Measurements from ENCODE around the gene MRPL40. TPM values are rescaled to one million over a fixed set of nuclear protein-coding genes. Genes with fewer than 3 reads are reported as not detected.

Gene MRPL40
- 10 to 100 TPM; 19.6 to 33.9 (median 23.4) TPM for total RNA-seq

DNA sequence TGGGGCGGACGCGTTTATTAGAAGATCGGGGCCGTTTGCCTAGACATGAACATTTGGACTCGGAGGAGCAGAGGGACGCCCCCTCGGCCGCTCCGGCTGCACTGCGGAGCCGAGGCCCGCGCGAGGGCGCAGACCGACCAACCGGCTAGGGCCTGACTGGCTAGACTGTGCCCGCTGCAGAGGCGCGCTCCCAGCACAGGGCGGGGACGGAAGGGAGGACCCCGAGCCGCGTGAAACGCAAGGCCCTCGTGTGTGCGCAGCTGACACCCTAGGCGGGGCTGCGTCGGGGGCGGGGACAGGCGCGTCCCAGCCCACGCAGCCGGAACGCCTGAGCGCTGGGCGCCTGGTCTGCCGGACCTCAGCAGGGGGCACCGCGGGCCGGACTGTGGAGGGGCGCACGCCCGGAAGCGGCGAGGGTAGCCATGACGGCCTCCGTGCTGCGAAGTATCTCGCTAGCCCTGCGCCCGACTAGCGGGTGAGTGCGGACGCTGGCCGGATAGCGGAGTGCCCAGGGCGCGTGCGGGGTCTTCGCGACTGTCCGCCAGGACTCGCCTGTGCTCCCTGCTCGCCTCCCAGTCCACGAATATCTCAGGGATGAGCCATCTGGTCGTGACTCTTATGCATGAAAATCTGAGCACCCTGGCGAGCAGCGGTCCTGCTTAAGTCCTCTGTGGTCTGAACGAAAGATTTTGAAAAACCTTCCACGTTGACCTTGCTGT lies at the start of gene MRPL40:
Gene MRPL40, plus strand, starts transcription at position 413 of the 719 bp plus-strand sequence. Its CDS starts 10 bp downstream, at position 423.
- DNase-seq (ENCODE audit: low spot score in 2 of 2) = peak; percentile 91 to 98
- 0% methylated on average over 11 to 72 of the region's 74 CpGs for WGBS, 2 donors
- H3K4me3 ChIP-seq (ENCODE audit: low read depth, poor library complexity, severe bottlenecking) = peak within 1 kb of the TSS; percentile 92
- intact Hi-C loops (cut with DNase I; ENCODE audit: low total_unique reads) = no loop called here
- TF ChIP-seq POLR2A (IDR thresholded peaks at IDR 0.05) = no peak
- TF ChIP-seq, protein P1, sequence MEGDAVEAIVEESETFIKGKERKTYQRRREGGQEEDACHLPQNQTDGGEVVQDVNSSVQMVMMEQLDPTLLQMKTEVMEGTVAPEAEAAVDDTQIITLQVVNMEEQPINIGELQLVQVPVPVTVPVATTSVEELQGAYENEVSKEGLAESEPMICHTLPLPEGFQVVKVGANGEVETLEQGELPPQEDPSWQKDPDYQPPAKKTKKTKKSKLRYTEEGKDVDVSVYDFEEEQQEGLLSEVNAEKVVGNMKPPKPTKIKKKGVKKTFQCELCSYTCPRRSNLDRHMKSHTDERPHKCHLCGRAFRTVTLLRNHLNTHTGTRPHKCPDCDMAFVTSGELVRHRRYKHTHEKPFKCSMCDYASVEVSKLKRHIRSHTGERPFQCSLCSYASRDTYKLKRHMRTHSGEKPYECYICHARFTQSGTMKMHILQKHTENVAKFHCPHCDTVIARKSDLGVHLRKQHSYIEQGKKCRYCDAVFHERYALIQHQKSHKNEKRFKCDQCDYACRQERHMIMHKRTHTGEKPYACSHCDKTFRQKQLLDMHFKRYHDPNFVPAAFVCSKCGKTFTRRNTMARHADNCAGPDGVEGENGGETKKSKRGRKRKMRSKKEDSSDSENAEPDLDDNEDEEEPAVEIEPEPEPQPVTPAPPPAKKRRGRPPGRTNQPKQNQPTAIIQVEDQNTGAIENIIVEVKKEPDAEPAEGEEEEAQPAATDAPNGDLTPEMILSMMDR (IDR thresholded peaks at IDR 0.05) = peak in 1 of 3 donors; percentile 32

DNA sequence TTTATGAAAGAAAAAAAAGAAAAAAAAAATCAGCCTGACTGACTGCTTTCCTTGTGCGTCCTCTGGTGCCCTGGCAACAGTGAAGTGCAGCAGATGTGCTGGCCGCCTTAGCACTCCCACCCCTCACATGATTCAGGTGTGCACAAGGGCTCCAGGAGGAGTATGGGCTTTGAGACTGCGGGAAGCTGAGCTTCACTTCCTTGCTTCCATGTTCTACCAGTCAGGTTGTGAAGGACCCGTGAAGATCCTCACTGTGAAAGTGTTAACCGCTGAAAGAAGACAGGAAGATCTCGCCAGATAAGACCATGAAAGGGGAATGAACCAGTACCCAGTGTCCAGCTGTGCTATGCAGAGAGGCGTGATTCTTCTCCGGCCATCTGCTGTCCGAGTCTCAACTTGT lies 49.1 kb upstream of the MRPL40 start:
- intact Hi-C loops (cut with DNase I; ENCODE audit: low total_unique reads) = no loop called here
- DNase-seq (ENCODE audit: low spot score in 2 of 2) = peak in 1 of 2 donors; percentile 45
- 84 to 91% methylated on average over 9 of the region's 9 CpGs for WGBS, 2 donors
- TF ChIP-seq POLR2A (IDR thresholded peaks at IDR 0.05) = no peak
- TF ChIP-seq, protein P1 (IDR thresholded peaks at IDR 0.05) = no peak
- no peak overlapping the region for H3K4me3 ChIP-seq (ENCODE audit: low read depth, poor library complexity, severe bottlenecking)

DNA sequence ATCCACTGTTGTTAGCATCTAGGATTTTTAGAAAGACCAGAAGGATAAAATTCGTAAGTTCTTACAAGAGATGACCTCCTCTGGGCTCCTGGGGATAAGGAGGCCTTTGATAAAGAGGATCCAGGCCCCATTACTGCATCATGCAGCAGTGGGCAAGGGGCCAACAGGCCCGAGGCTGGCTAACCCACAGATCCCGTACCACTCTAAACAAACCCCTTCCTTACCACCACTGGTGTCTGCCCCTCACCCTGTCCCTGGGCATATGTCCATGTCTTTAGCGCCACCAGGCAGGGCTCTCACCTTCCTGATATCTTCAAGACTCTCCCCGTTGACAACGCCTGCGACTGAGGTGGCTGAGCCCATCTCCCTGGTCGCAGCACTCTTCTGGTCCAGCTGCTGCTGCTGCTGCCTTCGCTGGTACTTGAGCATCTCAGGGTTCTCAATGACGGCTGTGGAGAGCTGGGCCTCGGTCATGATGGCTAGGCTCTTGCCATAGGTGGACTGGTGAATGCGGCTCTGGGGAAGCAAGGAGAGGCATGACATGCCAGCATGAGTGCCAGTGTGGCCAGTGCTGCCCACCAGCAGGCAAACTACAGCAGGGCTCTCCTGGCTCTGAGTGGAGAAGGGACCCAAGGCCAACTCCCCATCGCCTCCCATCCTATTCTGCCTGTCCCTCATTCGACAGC lies 47.0 kb upstream of the MRPL40 start:
- intact Hi-C loops (cut with DNase I; ENCODE audit: low total_unique reads) = no loop called here
- TF ChIP-seq POLR2A (IDR thresholded peaks at IDR 0.05) = no peak
- TF ChIP-seq, protein P1 (IDR thresholded peaks at IDR 0.05) = no peak
- WGBS, 2 donors = 91% methylated on average over 14 of the region's 14 CpGs
- no peak overlapping the region for H3K4me3 ChIP-seq (ENCODE audit: low read depth, poor library complexity, severe bottlenecking)
- DNase-seq (ENCODE audit: low spot score in 2 of 2) = peak in 1 of 2 donors; percentile 70

DNA sequence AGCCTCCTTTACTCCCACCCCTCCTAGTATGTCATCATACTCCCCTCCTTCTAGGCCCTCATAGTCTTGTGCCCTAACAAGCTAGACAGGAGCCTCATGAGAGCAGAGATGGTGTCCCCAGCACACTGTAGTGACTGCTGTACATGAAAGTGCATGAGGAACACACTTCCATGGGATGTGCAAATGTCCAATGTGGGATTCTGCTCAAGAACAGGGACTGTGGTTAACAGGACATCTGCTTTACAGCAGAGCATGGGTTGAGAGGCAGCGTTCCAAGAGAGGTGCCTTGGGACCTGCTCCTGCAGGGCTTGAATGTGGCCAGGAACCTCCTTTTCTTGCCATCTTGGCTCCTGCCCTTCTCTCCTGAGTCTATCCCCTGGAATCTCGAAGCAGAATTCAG lies 46.1 kb upstream of the MRPL40 start:
- H3K4me3 ChIP-seq (ENCODE audit: low read depth, poor library complexity, severe bottlenecking) = no peak overlapping the region
- WGBS, 2 donors = 83 to 86% methylated on average over 2 of the region's 2 CpGs
- TF ChIP-seq POLR2A (IDR thresholded peaks at IDR 0.05) = no peak
- TF ChIP-seq, protein P1 (IDR thresholded peaks at IDR 0.05) = no peak
- no peak for DNase-seq (ENCODE audit: low spot score in 2 of 2)
- intact Hi-C loops (cut with DNase I; ENCODE audit: low total_unique reads) = no loop called here

DNA sequence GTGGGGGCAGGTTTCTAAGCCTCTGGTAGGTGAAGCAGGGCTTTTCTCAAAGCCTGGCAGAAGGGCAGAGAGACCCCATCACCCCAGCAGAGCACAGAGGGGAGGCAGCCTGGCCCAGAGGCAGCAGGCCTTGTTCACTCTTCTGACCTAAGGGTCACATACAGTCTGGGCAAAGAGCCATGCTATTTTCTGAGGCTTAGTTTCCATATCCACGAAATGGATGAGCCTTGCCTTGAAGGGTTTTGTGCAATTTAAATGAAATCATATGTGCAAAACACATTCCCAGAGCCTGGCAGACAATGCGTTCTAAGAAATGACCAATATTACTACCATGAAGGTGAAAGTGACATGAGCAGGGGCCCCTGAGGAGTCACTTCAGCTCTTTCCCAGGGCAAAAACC lies 45.3 kb upstream of the MRPL40 start:
- intact Hi-C loops (cut with DNase I; ENCODE audit: low total_unique reads) = no loop called here
- WGBS, 2 donors = 75 to 76% methylated on average over 2 of the region's 2 CpGs

More for the DNA sequence above, 45.3 kb upstream of the MRPL40 start:
- TF ChIP-seq POLR2A (IDR thresholded peaks at IDR 0.05) = no peak
- TF ChIP-seq, protein P1 (IDR thresholded peaks at IDR 0.05) = no peak
- DNase-seq (ENCODE audit: low spot score in 2 of 2) = peak in 1 of 2 donors; percentile 26
- H3K4me3 ChIP-seq (ENCODE audit: low read depth, poor library complexity, severe bottlenecking) = no peak overlapping the region
